A673 (cell line): ENCODE data around the gene MRI1. TPM values are rescaled to one million over a fixed set of nuclear protein-coding genes. Genes with fewer than 3 reads are reported as not detected.
A peak's percentile ranks its signal among the peaks of the same experiment; 100 is the strongest.
"Not testable (repeated sequence)": the region's sequence is repeated elsewhere in the genome, so short reads cannot be mapped to it uniquely, and the experiment has no call there.

Source experiments
- BruUV-seq: library from RNA; stranded (reverse); fragments of 400-500 nt; replicated peaks from 2 replicates; lab custom pipeline; 2021; lab: Mats Ljungman, UMichigan
- CTCF ChIA-PET: fragments of 300-600 bp; sonication (Branson Sonifier 250); formaldehyde crosslinking; loops from one replicate; lab custom pipeline; 2022; ENCODE audit warnings: antibody characterized with exemption; lab: Charles Lee
- POLR2A ChIA-PET: fragments of 300-600 bp; sonication (Branson Sonifier 250); formaldehyde crosslinking; loops from one replicate; lab custom pipeline; 2022; ENCODE audit warnings: antibody characterized with exemption; ENCODE audit not compliant: low non-redundant PET; lab: Charles Lee
- DNase-seq: peaks from one replicate; pipeline ENCODE4 v3.0.0-alpha.2; 2015; ENCODE audit warnings: low spot score
- H3K27ac ChIP-seq: fragments of 200-600 bp; sonication (generic); 2 replicates; pipeline ENCODE4 v1.5.1; 2016; ENCODE audit warnings: mixed run types, low read depth, mild to moderate bottlenecking, mixed read lengths, antibody characterized with exemption, low read length; ENCODE audit not compliant: poor library complexity, severe bottlenecking
- H3K27me3 ChIP-seq: fragments of 200-600 bp; sonication (generic); replicated peaks from 2 replicates; pipeline ENCODE4 v1.6.1; 2017; ENCODE audit warnings: mixed run types, low read depth, mild to moderate bottlenecking, mixed read lengths, antibody characterized with exemption, low read length; ENCODE audit not compliant: insufficient read depth, poor library complexity
- H3K36me3 ChIP-seq: fragments of 200-600 bp; sonication (generic); 2 replicates; pipeline ENCODE4 v1.6.1; 2016; ENCODE audit warnings: mixed run types, mild to moderate bottlenecking, mixed read lengths, antibody characterized with exemption, low read length; ENCODE audit not compliant: insufficient read depth, poor library complexity, severe bottlenecking
- H3K4me1 ChIP-seq: fragments of 200-600 bp; sonication (generic); 2 replicates; pipeline ENCODE4 v1.6.1; 2017; ENCODE audit warnings: mixed run types, mild to moderate bottlenecking, mixed read lengths, antibody characterized with exemption, low read length; ENCODE audit not compliant: insufficient read depth, poor library complexity, severe bottlenecking
- H3K4me3 ChIP-seq: fragments of 200-600 bp; sonication (generic); 2 replicates; pipeline ENCODE4 v1.5.1; 2016; ENCODE audit warnings: low read depth, mixed run types, mild to moderate bottlenecking, mixed read lengths, low read length; ENCODE audit not compliant: poor library complexity, severe bottlenecking
- H3K9me3 ChIP-seq: fragments of 200-600 bp; sonication (generic); 2 replicates; pipeline ENCODE4 v1.6.1; 2016; ENCODE audit warnings: mixed run types, low read depth, mild to moderate bottlenecking, mixed read lengths, antibody characterized with exemption, low read length; ENCODE audit not compliant: poor library complexity, severe bottlenecking
- EZH2 ChIP-seq: fragments of 200-600 bp; sonication (generic); IDR thresholded peaks from 2 replicates; pipeline ENCODE4 v1.6.1; 2017; ENCODE audit warnings: borderline replicate concordance, low read depth, mild to moderate bottlenecking, mixed read lengths, antibody characterized with exemption, low read length; ENCODE audit not compliant: poor library complexity, severe bottlenecking
- intact Hi-C: fragments of 100-400 bp; cut with micrococcal nuclease; formaldehyde crosslinking; loops from one replicate; pipeline ENCODE4 v1.10.0; 2022; ENCODE audit not compliant: unreplicated experiment
- total RNA-seq: library from RNA; stranded (reverse); gene quantifications from 2 replicates; pipeline ENCODE4 v1.2.3, GENCODE V29; 2021
- TF ChIP-seq, protein P1 (sequence below): fragments of 300-800, 200-600 bp; sonication (generic); conservative IDR thresholded peaks from 2 replicates; pipeline ENCODE4 v1.5.1; 2017; ENCODE audit warnings: low read depth, mild to moderate bottlenecking, antibody characterized with exemption, low read length, moderate library complexity, mixed read lengths

Gene MRI1
- total RNA-seq, 1 experiment from 2014 or later = 63.8 TPM

- H3K4me3 ChIP-seq = no peak overlapping the region
- H3K9me3 ChIP-seq = no peaks in the 10 kb centered on the region
- TF ChIP-seq EZH2 = no peak
- TF ChIP-seq, protein P1, sequence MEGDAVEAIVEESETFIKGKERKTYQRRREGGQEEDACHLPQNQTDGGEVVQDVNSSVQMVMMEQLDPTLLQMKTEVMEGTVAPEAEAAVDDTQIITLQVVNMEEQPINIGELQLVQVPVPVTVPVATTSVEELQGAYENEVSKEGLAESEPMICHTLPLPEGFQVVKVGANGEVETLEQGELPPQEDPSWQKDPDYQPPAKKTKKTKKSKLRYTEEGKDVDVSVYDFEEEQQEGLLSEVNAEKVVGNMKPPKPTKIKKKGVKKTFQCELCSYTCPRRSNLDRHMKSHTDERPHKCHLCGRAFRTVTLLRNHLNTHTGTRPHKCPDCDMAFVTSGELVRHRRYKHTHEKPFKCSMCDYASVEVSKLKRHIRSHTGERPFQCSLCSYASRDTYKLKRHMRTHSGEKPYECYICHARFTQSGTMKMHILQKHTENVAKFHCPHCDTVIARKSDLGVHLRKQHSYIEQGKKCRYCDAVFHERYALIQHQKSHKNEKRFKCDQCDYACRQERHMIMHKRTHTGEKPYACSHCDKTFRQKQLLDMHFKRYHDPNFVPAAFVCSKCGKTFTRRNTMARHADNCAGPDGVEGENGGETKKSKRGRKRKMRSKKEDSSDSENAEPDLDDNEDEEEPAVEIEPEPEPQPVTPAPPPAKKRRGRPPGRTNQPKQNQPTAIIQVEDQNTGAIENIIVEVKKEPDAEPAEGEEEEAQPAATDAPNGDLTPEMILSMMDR = no peak
- no peak overlapping the region for H3K27ac ChIP-seq
- DNase-seq = no peak
- BruUV-seq = no TSS peak
- peaks cover 11% of the 10 kb centered on the region for H3K4me1 ChIP-seq
- ChIA-PET POLR2A (no interaction called here), CTCF (interaction anchor here (0.7 kb wide), 1 partner anchor 157 kb away, joined by 4 read pairs; no protein-coding TSS in a partner anchor)
- H3K36me3 ChIP-seq = no peaks in the 10 kb centered on the region
- no peaks in the 10 kb centered on the region for H3K27me3 ChIP-seq
- intact Hi-C loops = no loop called here
Observed at GRCh38 chr19:13788991-13789390, 24.7 kb downstream of the MRI1 start.

DNA sequence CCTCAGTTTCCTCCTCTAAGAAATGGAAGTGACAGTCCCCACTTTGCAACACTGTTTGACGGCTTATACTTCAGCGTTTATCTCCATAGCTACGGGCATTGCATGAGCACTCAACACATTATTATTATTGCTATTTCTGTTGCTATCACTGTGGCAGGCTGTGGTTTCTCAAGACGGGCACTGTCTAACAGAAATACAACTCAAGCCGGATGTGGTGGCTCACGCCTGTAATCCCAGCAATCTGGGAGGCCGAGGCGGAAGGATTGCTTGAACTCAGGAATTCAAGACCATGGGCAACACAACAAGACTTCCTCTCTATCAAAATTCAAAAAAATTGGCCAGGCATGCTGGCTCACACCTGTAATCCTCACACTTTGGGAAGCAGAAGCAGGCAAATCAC is 26.0 kb downstream of the MRI1 start:
- H3K9me3 ChIP-seq = no peaks in the 10 kb centered on the region
- H3K27me3 ChIP-seq = no peaks in the 10 kb centered on the region
- no TSS peak for BruUV-seq
- intact Hi-C loops = no loop called here
- no peaks in the 10 kb centered on the region for H3K36me3 ChIP-seq
- TF ChIP-seq, protein P1 = no peak
- no peak for TF ChIP-seq EZH2
- H3K4me1 ChIP-seq = peaks cover 10% of the 10 kb centered on the region
- no peak overlapping the region for H3K27ac ChIP-seq
- no peak overlapping the region for H3K4me3 ChIP-seq
- no peak for DNase-seq
- CTCF ChIA-PET = no interaction called here
- POLR2A ChIA-PET = no interaction called here

GRCh38 chr19:13793317-13793716 is 29.0 kb downstream of the MRI1 start:
- H3K27me3 ChIP-seq, H3K27ac ChIP-seq, H3K9me3 ChIP-seq, BruUV-seq, H3K4me3 ChIP-seq, intact Hi-C loops, DNase-seq, POLR2A ChIA-PET, CTCF ChIA-PET, H3K36me3 ChIP-seq: not testable (repeated sequence)
- peaks cover 11% of the 10 kb centered on the region for H3K4me1 ChIP-seq

DNA sequence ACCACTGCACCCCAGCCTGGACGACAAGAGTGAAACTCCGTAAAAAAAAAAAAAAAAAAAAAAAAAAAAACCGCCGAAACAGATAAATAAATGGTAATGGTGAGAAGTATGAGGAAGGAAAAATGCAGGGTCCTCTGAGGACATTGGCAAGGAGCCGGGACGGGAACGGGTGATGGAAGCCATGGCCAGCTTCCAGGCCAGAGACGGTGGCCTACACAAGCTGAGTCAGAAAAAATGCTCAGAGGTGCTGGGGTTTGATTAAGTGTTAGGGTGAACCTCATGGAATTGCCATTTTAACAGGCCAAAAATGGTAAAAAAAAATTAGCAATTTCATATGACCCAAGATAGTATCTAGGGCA is 30.1 kb downstream of the MRI1 start:
- CTCF ChIA-PET = interaction anchor here (0.6 kb wide), 1 partner anchor 33 kb away, joined by 4 read pairs; no protein-coding TSS in a partner anchor
- intact Hi-C loops = no loop called here

More for the DNA sequence above, 30.1 kb downstream of the MRI1 start:
- POLR2A ChIA-PET = no interaction called here
- peak; percentile 53 for DNase-seq
- TF ChIP-seq, protein P1 = no peak
- TF ChIP-seq EZH2 = no peak
- Histone ChIP-seq H3K4me3 (peak overlapping the region; percentile 65), H3K9me3 (no peaks in the 10 kb centered on the region), H3K4me1 (peaks cover 11% of the 10 kb centered on the region), H3K27me3 (no peaks in the 10 kb centered on the region), H3K36me3 (no peaks in the 10 kb centered on the region), H3K27ac (peak overlapping the region; percentile 71)
- BruUV-seq = TSS peak; percentile 94
